ENCODE measurements around the gene LNX1. TPM values are rescaled to one million over a fixed set of nuclear protein-coding genes. Genes with fewer than 3 reads are reported as not detected.

The LNX1 gene
- polyA plus RNA-seq, 1 of the 3 experiments (the other 2 are of a cell fraction): 0.16 TPM

GRCh38 chr4:53562409-53562808, 28.9 kb downstream of the LNX1 start (continued):
- TF ChIP-seq USF1 (IDR thresholded peaks at IDR 0.05; ENCODE audit: borderline replicate concordance, low read depth) (no peak), ELF1 (IDR thresholded peaks at IDR 0.05) (no peak), IRF3 (IDR thresholded peaks at IDR 0.05; ENCODE audit: low read depth, low read length) (no peak), TEAD4 (IDR thresholded peaks at IDR 0.05; ENCODE audit: borderline replicate concordance, insufficient read depth) (no peak), EP300 (IDR thresholded peaks at IDR 0.05; ENCODE audit: borderline replicate concordance in 1 of 2, low read depth in 1 of 2, low read length in 1 of 2) (no peak), TAF1 (IDR thresholded peaks at IDR 0.05; ENCODE audit: borderline replicate concordance, low read depth, low read length) (no peak), CHD2 (IDR thresholded peaks at IDR 0.05; ENCODE audit: low read length, partially characterized antibody) (no peak), FOSL2 (IDR thresholded peaks at IDR 0.05; ENCODE audit: borderline replicate concordance, low read depth) (no peak), NRF1 (IDR thresholded peaks at IDR 0.05; ENCODE audit: low read depth, low read length) (no peak), JUND (IDR thresholded peaks at IDR 0.05) (no peak)

- DNase-seq: no peak
- H3K4me1 ChIP-seq (ENCODE audit: control insufficient read depth in 1 of 2, insufficient read depth in 2 of 2, low read depth in 1 of 2, low read length in 1 of 2): peaks cover 13 to 17% of the 10 kb centered on the region in 2 experiments
- H3K4me3 ChIP-seq (ENCODE audit: low read depth in 2 of 2, low read length in 1 of 2): no peak overlapping the region
- CTCF ChIA-PET: interaction anchor here (1.2 kb wide), 1 partner anchor 68 kb away, joined by 5 read pairs; no protein-coding TSS in a partner anchor
- peak overlapping the region in 1 of 2 experiments; percentile 90; a peak in 3 of 4 replicates for H3K27ac ChIP-seq (ENCODE audit: low read depth in 2 of 2, low read length in 1 of 2)
- no peaks in the 10 kb centered on the region for H3K36me3 ChIP-seq (replicated peaks in 1 of 2; ENCODE audit: control insufficient read depth in 1 of 2, insufficient read depth in 2 of 2, low read length in 1 of 2)
- H3K9ac ChIP-seq: peak overlapping the region; percentile 12; the same call in 1 of the 2 replicates
- H3K9me3 ChIP-seq: no peaks in the 10 kb centered on the region
- TF ChIP-seq NFIC (IDR thresholded peaks at IDR 0.05; ENCODE audit: borderline replicate concordance) (no peak), CTCF (IDR thresholded peaks at IDR 0.05) (no peak), EP300 (IDR thresholded peaks at IDR 0.05; ENCODE audit: borderline replicate concordance in 1 of 2, low read depth in 1 of 2, low read length in 1 of 2) (peak in 1 of 2 experiments; percentile 27; a peak in 1 of 4 replicates), TEAD4 (IDR thresholded peaks at IDR 0.05; ENCODE audit: borderline replicate concordance, insufficient read depth) (peak; percentile 23; the same call in 1 of the 2 replicates), FOXJ3 (CRISPR knock-in tag; IDR thresholded peaks at IDR 0.05) (no peak), GATA2 (CRISPR knock-in tag; IDR thresholded peaks at IDR 0.05) (no peak), RFX5 (IDR thresholded peaks at IDR 0.05; ENCODE audit: low read length) (no peak), TCF12 (IDR thresholded peaks at IDR 0.05) (peak; percentile 42)
- no peaks in the 10 kb centered on the region for H3K27me3 ChIP-seq (ENCODE audit: insufficient read depth)
- peaks cover 24% of the 10 kb centered on the region for H3F3A ChIP-seq (replicated peaks; ENCODE audit: insufficient read depth)
- peak overlapping the region; percentile 61; the same call in 1 of the 2 replicates for H3K4me2 ChIP-seq
- H4K20me1 ChIP-seq (ENCODE audit: insufficient read depth): no peaks in the 10 kb centered on the region
- no peaks in the 10 kb centered on the region for H3K79me2 ChIP-seq (ENCODE audit: insufficient read depth)
- POLR2A ChIA-PET: no interaction called here
- H3K9me2 ChIP-seq: no peaks in the 10 kb centered on the region
- whole genome bisulfite sequencing (ENCODE audit: low lambda C conversion rate): 14% methylated on average over 3 of the region's 3 CpGs
- H2AFZ ChIP-seq (ENCODE audit: low read depth): no peak overlapping the region
Measured at GRCh38 chr4:53559021-53559620, 32.2 kb downstream of the LNX1 start.

All from SK-N-SH (cell line).